WTC11 (cell line): ENCODE results near the gene MBD2. TPM values are rescaled to one million over a fixed set of nuclear protein-coding genes. Genes with fewer than 3 reads are reported as not detected.

Source experiments
- ATAC-seq: fragments of 200-7000 bp; cut with Tn5 transposase; 2 replicates; pipeline ENCODE4 v1.10.0; 2021; ENCODE audit warnings: mild to moderate bottlenecking, moderate library complexity
- CTCF ChIA-PET: fragments of 300-600 bp; sonication (Branson Sonifier 250); formaldehyde crosslinking; loops from one replicate; lab custom pipeline; 2021; ENCODE audit warnings: antibody characterized with exemption; lab: Charles Lee
- POLR2A ChIA-PET: fragments of 350-600 bp; sonication (Branson Sonifier 250); formaldehyde crosslinking; loops from one replicate; lab custom pipeline; 2021; ENCODE audit warnings: antibody characterized with exemption; lab: Charles Lee
- DNase-seq: peaks from one replicate; pipeline ENCODE4 v3.0.0; 2021; ENCODE audit warnings: low spot score
- H3K27ac Mint-ChIP-seq: 2 replicates; pipeline ENCODE4 v1.8.0; 2021; ENCODE audit warnings: mixed read lengths
- H3K27me3 Mint-ChIP-seq: 2 replicates; pipeline ENCODE4 v1.8.0; 2021; ENCODE audit warnings: low read depth, mild to moderate bottlenecking, moderate library complexity, mixed read lengths
- H3K36me3 Mint-ChIP-seq: 2 replicates; pipeline ENCODE4 v1.8.0; 2021; ENCODE audit warnings: mixed read lengths
- H3K4me1 Mint-ChIP-seq: 2 replicates; pipeline ENCODE4 v1.8.0; 2022; ENCODE audit warnings: mixed read lengths
- H3K4me3 Mint-ChIP-seq: 2 replicates; pipeline ENCODE4 v1.8.0; 2021; ENCODE audit warnings: mild to moderate bottlenecking, moderate library complexity, mixed read lengths
- H3K9me3 Mint-ChIP-seq: 2 replicates; pipeline ENCODE4 v1.8.0; 2021; ENCODE audit warnings: mixed read lengths
- ATF1 ChIP-seq: sonication (generic); formaldehyde crosslinking; IDR thresholded peaks from 2 replicates; pipeline ENCODE4 v1.8.1; 2023; ENCODE audit warnings: mild to moderate bottlenecking, moderate library complexity, missing genetic modification reagents
- CREB1 ChIP-seq: sonication (generic); formaldehyde crosslinking; IDR thresholded peaks from 2 replicates; pipeline ENCODE4 v1.8.0; 2023; ENCODE audit warnings: mild to moderate bottlenecking, missing genetic modification reagents
- ETV6 ChIP-seq: sonication (generic); formaldehyde crosslinking; IDR thresholded peaks from 2 replicates; pipeline ENCODE4 v1.8.1; 2022; ENCODE audit warnings: mild to moderate bottlenecking, missing genetic modification reagents
- FOXK1 ChIP-seq: sonication (generic); formaldehyde crosslinking; IDR thresholded peaks from 2 replicates; pipeline ENCODE4 v1.8.0; 2022; ENCODE audit warnings: mild to moderate bottlenecking, moderate library complexity, missing genetic modification reagents
- KAT7 ChIP-seq: sonication (generic); formaldehyde crosslinking; IDR thresholded peaks from 2 replicates; pipeline ENCODE4 v1.8.1; 2023; ENCODE audit warnings: missing genetic modification reagents, mild to moderate bottlenecking, borderline replicate concordance
- NFE2L1 ChIP-seq: sonication (generic); formaldehyde crosslinking; IDR thresholded peaks from 2 replicates; pipeline ENCODE4 v1.8.1; 2023; ENCODE audit warnings: missing genetic modification reagents
- NR2C2 ChIP-seq: sonication (generic); formaldehyde crosslinking; IDR thresholded peaks from 2 replicates; pipeline ENCODE4 v1.8.0; 2022; ENCODE audit warnings: mild to moderate bottlenecking, missing genetic modification reagents
- ZNF219 ChIP-seq: sonication (generic); formaldehyde crosslinking; IDR thresholded peaks from 2 replicates; pipeline ENCODE4 v1.8.0; 2023; ENCODE audit warnings: missing genetic modification reagents, mild to moderate bottlenecking, borderline replicate concordance
- ZNF263 ChIP-seq: sonication (generic); formaldehyde crosslinking; IDR thresholded peaks from 2 replicates; pipeline ENCODE4 v1.8.1; 2022; ENCODE audit warnings: low read depth, mild to moderate bottlenecking, moderate library complexity, missing genetic modification reagents
- ZNF317 ChIP-seq: sonication (generic); formaldehyde crosslinking; IDR thresholded peaks from 2 replicates; pipeline ENCODE4 v1.8.1; 2023; ENCODE audit warnings: low read depth, mild to moderate bottlenecking, moderate library complexity, missing genetic modification reagents, borderline replicate concordance
- ZNF423 ChIP-seq: fragments of 250-450 bp; sonication (Bioruptor Pico); IDR thresholded peaks from 2 replicates; pipeline ENCODE4 v2.1.2; 2022; ENCODE audit warnings: mild to moderate bottlenecking, moderate library complexity
- ZNF671 ChIP-seq: fragments of 250-450 bp; sonication (Bioruptor Pico); IDR thresholded peaks from 2 replicates; pipeline ENCODE4 v1.8.0; 2021; ENCODE audit warnings: mild to moderate bottlenecking
- total RNA-seq: library from RNA; stranded (reverse); gene quantifications from 3 replicates; pipeline ENCODE4 v1.2.3, GENCODE V29; 2021
- TF ChIP-seq, protein P1 (sequence below): fragments of 250-450 bp; sonication (Bioruptor Pico); IDR thresholded peaks from 2 replicates; pipeline ENCODE4 v1.9.0; 2021; ENCODE audit warnings: mild to moderate bottlenecking, borderline replicate concordance
- TF ChIP-seq, protein P2 (sequence below): fragments of 250-450 bp; sonication (Bioruptor Pico); IDR thresholded peaks from 2 replicates; pipeline ENCODE4 v2.1.2; 2022; ENCODE audit warnings: mild to moderate bottlenecking, moderate library complexity
- TF ChIP-seq, protein P3 (sequence below): fragments of 250-450 bp; sonication (Bioruptor Pico); IDR thresholded peaks from 2 replicates; pipeline ENCODE4 v1.8.0; 2021; ENCODE audit warnings: mild to moderate bottlenecking

Gene MBD2
- total RNA-seq, 1 experiment from 2014 or later = 42.7 TPM

DNA sequence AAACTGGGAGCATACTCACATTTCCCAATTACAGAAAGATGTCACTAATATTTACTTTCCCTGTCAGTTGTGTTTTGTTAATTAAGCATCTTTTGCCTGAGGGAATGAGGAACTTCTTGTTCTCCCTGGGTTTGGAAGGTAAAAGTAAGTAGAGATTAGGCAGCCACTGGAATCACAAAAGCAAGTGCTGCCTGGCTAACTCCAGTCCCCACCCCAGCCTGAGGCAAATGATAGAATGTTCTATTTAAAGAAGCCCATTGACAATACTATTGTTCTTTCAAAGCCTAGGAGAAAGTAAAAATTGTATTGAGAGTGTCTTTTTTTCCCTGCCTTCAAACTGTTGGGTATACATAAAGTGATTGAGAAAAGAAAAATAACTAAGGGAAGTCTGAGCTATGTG lies 93.8 kb downstream of the MBD2 start (continued):
- TF ChIP-seq, protein P1, sequence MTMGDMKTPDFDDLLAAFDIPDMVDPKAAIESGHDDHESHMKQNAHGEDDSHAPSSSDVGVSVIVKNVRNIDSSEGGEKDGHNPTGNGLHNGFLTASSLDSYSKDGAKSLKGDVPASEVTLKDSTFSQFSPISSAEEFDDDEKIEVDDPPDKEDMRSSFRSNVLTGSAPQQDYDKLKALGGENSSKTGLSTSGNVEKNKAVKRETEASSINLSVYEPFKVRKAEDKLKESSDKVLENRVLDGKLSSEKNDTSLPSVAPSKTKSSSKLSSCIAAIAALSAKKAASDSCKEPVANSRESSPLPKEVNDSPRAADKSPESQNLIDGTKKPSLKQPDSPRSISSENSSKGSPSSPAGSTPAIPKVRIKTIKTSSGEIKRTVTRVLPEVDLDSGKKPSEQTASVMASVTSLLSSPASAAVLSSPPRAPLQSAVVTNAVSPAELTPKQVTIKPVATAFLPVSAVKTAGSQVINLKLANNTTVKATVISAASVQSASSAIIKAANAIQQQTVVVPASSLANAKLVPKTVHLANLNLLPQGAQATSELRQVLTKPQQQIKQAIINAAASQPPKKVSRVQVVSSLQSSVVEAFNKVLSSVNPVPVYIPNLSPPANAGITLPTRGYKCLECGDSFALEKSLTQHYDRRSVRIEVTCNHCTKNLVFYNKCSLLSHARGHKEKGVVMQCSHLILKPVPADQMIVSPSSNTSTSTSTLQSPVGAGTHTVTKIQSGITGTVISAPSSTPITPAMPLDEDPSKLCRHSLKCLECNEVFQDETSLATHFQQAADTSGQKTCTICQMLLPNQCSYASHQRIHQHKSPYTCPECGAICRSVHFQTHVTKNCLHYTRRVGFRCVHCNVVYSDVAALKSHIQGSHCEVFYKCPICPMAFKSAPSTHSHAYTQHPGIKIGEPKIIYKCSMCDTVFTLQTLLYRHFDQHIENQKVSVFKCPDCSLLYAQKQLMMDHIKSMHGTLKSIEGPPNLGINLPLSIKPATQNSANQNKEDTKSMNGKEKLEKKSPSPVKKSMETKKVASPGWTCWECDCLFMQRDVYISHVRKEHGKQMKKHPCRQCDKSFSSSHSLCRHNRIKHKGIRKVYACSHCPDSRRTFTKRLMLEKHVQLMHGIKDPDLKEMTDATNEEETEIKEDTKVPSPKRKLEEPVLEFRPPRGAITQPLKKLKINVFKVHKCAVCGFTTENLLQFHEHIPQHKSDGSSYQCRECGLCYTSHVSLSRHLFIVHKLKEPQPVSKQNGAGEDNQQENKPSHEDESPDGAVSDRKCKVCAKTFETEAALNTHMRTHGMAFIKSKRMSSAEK (CRISPR knock-in tag) = no peak
- TF ChIP-seq, protein P2, sequence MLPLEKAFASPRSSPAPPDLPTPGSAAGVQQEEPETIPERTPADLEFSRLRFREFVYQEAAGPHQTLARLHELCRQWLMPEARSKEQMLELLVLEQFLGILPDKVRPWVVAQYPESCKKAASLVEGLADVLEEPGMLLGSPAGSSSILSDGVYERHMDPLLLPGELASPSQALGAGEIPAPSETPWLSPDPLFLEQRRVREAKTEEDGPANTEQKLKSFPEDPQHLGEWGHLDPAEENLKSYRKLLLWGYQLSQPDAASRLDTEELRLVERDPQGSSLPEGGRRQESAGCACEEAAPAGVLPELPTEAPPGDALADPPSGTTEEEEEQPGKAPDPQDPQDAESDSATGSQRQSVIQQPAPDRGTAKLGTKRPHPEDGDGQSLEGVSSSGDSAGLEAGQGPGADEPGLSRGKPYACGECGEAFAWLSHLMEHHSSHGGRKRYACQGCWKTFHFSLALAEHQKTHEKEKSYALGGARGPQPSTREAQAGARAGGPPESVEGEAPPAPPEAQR (CRISPR knock-in tag) = no peak

DNA sequence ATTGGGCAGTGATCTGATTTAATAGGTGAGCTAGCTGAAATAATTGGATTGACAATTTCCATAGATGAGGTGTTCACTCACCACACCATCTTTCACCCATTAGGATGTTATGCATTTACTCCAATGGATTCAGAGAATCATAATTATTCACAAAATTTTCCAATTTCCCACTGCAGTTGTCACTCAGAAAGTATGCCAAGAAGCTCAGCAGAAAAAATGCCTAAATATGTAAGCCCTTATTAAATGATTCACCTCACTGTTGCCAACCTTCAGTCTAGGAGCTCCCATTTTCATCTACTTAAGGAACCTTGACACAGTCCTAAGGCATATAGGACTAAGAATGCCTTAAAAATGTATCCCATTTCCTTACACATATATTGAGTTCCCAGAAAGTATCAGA lies 94.3 kb downstream of the MBD2 start:
- Mint-ChIP-seq H3K4me3 (no peak overlapping the region), H3K9me3 (peaks cover 12% of the 10 kb centered on the region; the same call in 1 of the 2 replicates), H3K4me1 (peaks cover 35% of the 10 kb centered on the region), H3K27me3 (no peaks in the 10 kb centered on the region), H3K27ac (no peak overlapping the region), H3K36me3 (no peaks in the 10 kb centered on the region)
- TF ChIP-seq NR2C2 (no peak), ZNF671 (CRISPR knock-in tag) (no peak), ETV6 (no peak), KAT7 (CRISPR knock-in tag) (no peak), ZNF219 (CRISPR knock-in tag) (no peak), ATF1 (CRISPR knock-in tag) (no peak), CREB1 (CRISPR knock-in tag) (no peak)
- ChIA-PET POLR2A (no interaction called here), CTCF (interaction anchor here (1.6 kb wide), 1 partner anchor 11 kb away, joined by 12 read pairs; no protein-coding TSS in a partner anchor)
- no peak for DNase-seq
- ATAC-seq = no peak

DNA sequence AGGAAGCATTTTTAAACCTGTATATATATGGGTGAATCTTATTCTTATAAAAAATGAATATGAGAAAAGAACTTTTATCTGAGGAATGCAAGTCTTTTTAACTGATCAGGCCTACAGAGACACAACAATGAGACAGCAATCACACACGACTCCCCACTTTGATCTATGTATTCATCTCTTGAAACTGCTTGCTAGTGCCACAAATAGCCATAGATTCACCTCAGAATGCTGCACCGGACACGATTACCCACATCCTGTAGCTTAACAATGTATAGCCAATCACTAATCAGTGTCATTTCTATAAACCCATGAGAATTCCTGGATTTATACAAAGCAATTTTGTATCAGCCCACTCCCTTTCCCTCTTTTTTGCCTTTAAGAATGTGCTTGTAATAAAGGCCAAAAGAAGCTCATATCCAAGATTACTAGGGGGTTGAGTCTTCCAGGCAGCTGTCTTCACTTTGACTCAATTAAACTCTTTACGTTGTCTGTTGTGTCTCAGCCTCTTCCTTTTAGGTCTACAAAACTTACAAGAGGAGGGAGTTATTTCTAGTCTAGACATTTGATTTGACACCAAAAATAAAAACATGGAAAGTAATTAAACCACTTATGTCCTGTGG lies 94.9 kb downstream of the MBD2 start:
- ChIA-PET CTCF (interaction anchor here (0.6 to 1.6 kb wide), 2 partner anchors 10 to 218 kb away, joined by 3 to 12 read pairs; no protein-coding TSS in a partner anchor), POLR2A (no interaction called here)

More for the DNA sequence above, 94.9 kb downstream of the MBD2 start:
- Mint-ChIP-seq H3K27me3 (no peaks in the 10 kb centered on the region), H3K27ac (no peak overlapping the region), H3K36me3 (no peaks in the 10 kb centered on the region), H3K9me3 (peaks cover 12% of the 10 kb centered on the region; the same call in 1 of the 2 replicates), H3K4me3 (no peak overlapping the region), H3K4me1 (peaks cover 35% of the 10 kb centered on the region)
- ATAC-seq = no peak
- no peak for TF ChIP-seq ZNF317 (CRISPR knock-in tag)
- TF ChIP-seq NFE2L1 = no peak
- no peak for TF ChIP-seq ZNF423
- TF ChIP-seq, protein P3, sequence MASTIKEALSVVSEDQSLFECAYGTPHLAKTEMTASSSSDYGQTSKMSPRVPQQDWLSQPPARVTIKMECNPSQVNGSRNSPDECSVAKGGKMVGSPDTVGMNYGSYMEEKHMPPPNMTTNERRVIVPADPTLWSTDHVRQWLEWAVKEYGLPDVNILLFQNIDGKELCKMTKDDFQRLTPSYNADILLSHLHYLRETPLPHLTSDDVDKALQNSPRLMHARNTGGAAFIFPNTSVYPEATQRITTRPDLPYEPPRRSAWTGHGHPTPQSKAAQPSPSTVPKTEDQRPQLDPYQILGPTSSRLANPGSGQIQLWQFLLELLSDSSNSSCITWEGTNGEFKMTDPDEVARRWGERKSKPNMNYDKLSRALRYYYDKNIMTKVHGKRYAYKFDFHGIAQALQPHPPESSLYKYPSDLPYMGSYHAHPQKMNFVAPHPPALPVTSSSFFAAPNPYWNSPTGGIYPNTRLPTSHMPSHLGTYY (CRISPR knock-in tag) = no peak
- TF ChIP-seq ZNF263 = no peak
- TF ChIP-seq FOXK1 (CRISPR knock-in tag) = no peak
- TF ChIP-seq, protein P2 (CRISPR knock-in tag) = no peak
- DNase-seq = no peak
